Stimulated activated CD4-positive, alpha-beta T cell treated with anti-CD3 and anti-CD28 coated beads, Interleukin-2, amount 100 ng/mL, for 24 hours (primary cell): ENCODE data around the gene STMP1.
"Not testable (repeated sequence)": the region's sequence is repeated elsewhere in the genome, so short reads cannot be mapped to it uniquely, and the experiment has no call there.

Source experiments
- DNase-seq, 2 donors: peaks; one replicate each; pipeline ENCODE4 v3.0.0-alpha.2; 2020

Gene STMP1

GRCh38 chr7:135662373-135663114 lies at the start of gene STMP1:
TSS of gene STMP1 (plus strand) at chr7:135662514.
- peak; percentile 98 to 99 for DNase-seq

DNA sequence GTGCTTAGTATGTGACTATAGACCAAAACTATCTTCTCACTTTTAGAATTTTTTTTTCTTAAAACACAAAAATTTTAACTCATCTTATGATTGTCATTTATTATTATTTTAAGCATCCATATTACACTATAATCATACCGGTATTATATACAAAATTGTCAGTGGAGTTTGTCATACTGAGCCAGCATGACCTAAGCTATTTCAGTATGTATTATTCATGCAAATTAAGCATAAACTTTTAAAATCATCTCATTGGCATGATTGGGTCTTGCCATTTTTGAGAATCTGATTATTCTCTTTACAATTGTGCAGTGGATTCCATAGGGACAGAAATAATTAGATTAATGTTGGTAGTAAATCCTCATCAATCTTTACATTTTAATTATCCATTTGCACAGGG lies 46.2 kb upstream of the STMP1 start:
- DNase-seq = no peak

DNA sequence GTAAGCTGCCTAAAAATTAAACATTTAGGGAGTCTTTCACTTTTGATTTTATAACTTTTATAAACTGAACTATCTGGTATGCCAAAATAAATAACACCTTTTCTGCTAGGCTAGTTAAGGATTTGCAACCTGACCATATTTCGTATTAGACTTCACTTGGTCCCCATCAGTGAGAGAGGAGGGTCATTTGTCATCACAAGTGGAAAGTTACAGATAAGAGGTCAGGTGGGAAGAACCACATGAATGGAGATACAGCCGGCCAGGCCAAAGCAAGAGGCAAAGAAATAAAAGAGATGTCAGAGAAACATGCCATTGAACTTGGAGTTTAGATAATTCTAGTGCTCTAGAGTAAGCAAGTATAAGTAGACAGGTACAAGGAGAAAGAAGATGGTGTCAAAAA lies 44.5 kb upstream of the STMP1 start:
- DNase-seq = no peak

DNA sequence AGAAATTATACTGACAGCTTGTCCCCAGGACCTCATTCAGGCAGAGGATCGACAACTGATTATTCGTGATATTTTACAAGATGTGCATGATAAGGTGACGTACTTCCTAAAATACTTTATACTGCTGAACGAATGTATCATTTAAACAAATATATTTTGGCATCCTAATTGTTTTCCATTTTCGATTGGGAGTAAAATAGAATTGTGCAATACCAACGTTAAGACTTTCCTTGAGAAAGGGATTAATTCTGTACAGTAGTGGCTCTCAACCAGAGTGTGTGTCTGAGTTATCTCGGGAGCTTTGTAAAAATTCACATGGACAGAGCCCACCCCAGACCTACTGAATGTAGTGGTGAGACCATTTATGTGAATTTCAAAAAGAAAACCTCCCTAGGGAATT lies 43.8 kb upstream of the STMP1 start:
- no peak for DNase-seq

- no peak for DNase-seq
Observed at GRCh38 chr7:135620447-135620846, 41.9 kb upstream of the STMP1 start.

DNA sequence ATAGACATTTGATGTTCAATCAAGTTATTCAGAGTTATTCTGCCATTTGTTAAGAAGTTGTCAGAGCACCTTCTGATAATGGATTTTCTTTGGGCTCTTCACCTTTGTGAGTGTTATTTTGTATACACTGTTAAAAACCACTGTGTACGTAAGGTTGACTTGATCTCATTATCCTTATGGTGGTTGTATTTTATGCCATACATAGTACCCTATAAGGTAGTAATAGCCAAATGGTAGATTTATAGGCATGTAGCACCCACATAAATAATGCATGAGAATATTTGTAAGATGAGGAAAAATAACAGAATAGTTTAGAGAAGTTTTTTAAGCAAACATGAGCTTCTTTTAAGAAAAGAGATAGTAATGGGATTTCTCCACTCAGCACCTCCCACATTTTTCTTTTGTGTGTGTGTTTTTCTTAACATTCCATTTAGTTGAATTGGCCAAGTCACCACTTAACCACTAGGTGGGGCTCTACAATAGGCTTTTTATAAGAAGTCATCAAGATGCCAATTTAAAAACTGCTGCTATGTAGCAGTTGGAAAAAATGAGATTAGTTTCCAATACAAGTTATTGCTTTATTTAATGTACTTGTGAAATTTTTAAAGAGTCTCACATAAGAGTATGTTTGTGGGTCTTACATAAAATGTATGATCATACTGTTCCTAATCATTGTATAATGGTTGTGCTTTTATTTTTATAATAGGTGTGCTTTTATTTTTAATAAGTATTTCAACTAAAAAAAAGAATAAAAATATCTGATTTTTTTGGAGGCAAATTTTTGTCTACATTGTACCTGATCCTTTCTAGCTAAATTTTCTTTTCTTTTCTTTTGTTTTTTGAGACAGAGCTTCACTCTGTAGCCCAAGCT lies 41.1 kb upstream of the STMP1 start:
- peak in 1 of 2 donors; percentile 23 for DNase-seq

DNA sequence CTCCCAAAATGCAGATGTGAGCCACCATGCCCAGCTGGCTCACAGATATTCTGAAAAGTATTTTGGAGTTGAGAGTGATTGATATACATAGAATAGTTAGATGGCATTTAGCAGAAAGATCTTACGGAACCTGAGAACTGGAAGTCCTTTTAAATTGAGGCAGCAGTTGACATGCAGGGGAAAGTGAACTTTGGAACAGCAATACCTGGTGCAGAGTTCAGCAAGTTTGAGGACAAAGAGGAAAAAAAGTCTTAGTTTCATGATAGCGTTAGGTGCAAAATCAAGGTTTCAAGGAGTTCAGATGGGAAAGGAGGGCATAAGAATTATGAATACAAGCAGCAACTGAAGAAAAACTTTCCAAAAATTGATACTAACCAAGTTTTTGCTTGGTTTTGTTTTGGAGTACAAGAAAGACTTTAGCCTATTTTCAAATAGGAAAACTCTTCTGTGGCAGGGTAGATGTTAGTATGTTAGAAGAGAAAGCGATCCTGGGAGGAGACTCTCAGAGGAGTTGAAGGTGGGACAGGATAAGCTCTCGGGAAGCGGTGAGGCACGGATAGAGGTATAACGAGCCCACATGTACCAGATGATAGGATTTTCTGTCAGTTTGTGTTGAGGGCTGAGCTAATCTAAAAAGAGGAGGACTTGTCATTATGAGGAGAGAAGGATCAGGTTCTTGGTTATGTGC lies 28.0 kb upstream of the STMP1 start:
- DNase-seq = no peak

GRCh38 chr7:135639690-135640089 lies 22.6 kb upstream of the STMP1 start:
- not testable (repeated sequence) for DNase-seq

- no peak for DNase-seq
Observed at GRCh38 chr7:135644154-135644553, 18.2 kb upstream of the STMP1 start.

GRCh38 chr7:135644729-135645128 lies 17.6 kb upstream of the STMP1 start:
- DNase-seq = no peak

DNA sequence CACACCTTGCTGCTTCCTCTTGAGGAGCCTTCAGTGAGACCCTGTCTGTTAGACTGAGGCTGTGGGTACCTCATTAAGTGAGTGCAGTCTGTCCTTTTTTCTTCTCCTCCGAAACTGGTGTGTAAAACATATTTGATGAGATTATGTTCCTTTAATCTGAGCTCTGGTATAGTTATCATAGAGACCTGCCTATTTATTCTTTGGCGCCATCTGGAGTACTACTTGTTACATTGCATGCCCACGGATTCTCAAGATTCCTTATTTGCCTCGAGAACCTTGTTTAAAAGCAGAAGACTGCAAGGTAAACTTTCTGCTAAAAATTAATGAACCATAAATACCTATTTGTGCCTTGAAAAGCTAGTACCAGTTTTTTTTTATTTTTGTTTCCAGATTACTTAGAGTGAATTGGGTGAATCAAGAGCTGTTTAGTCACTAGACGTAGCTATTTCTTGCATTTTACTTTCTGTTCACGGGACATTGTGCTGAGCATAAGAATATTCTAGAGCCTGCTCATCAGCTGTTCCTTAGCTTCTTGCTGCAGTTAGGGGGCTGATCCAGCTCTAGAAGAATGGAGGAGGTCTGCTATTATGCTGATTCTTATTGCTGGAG lies 16.9 kb upstream of the STMP1 start:
- DNase-seq = no peak

GRCh38 chr7:135647755-135648154 lies 14.6 kb upstream of the STMP1 start:
- no peak for DNase-seq

GRCh38 chr7:135648235-135648634 lies 14.1 kb upstream of the STMP1 start:
- DNase-seq = no peak

- DNase-seq = no peak
Observed at GRCh38 chr7:135650831-135651573, 11.3 kb upstream of the STMP1 start.

GRCh38 chr7:135653340-135654080 lies 8.8 kb upstream of the STMP1 start:
- DNase-seq = no peak

- no peak for DNase-seq
Observed at GRCh38 chr7:135658564-135658963, 3.8 kb upstream of the STMP1 start.

GRCh38 chr7:135659159-135659846 lies 3.0 kb upstream of the STMP1 start:
- DNase-seq = no peak

DNA sequence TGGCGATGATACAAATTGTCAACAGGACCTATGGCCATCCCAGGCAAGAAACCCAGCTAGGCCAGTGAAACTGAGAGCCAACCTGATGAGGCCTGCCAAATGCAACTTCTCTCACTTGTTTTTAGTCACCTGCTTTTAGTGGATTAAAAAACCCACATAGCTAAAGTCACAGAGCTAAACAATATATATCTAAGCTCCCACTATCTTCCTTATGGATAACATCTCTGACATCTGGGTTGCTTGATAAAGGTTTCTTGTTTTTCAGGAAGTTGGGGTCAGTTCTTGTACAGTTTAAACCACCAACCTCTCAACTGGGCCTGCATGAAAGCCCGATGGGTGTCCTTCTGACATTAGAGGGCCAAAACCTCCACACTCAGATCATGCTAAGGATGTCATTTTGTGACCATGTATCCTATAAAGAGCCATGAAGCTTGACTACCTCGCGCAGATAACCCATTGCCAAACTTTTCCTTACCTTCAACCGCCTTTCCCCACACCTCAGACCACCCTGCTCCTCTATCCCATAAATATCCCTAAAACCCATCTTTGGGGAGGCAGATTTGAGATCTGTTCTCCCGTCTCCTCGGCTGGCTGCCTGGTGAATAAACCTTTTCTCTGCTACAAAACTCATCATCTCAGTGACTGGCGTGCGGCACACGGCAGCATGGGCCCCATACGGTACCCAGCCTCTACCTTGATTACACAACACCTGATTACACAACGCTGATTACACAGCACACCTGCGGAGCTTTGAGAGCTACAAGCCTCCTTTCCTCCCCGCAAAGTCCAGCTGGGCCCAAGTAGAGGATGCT lies 797 bp upstream of the STMP1 start:
- no peak for DNase-seq

GRCh38 chr7:135662123-135662372 lies 266 bp upstream of the STMP1 start:
- DNase-seq = no peak

- DNase-seq = no peak
Observed at GRCh38 chr7:135664046-135664589, 1.8 kb downstream of the STMP1 start.
